Loucy (cell line): Measurements from ENCODE around the gene PDXK.

Experiments
- H2AFZ ChIP-seq: fragments of 200-600 bp; sonication (generic); 2 replicates; pipeline ENCODE4 v1.6.0; 2016; ENCODE audit warnings: antibody characterized with exemption, mild to moderate bottlenecking, low read length, moderate library complexity
- H3F3A ChIP-seq: fragments of 200-600 bp; 2 replicates; pipeline ENCODE4 v1.6.0; 2016; ENCODE audit warnings: antibody characterized with exemption, low read depth, mild to moderate bottlenecking
- H3K27me3 ChIP-seq: fragments of 200-600 bp; sonication (generic); 2 replicates; pipeline ENCODE4 v1.6.1; 2014; ENCODE audit warnings: low read length, mild to moderate bottlenecking; ENCODE audit not compliant: insufficient read depth, poor library complexity, severe bottlenecking
- H3K36me3 ChIP-seq: fragments of 200-600 bp; sonication (generic); 2 replicates; pipeline ENCODE4 v1.6.1; 2016; ENCODE audit warnings: low read length; ENCODE audit not compliant: insufficient read depth
- H3K4me1 ChIP-seq: fragments of 200-600 bp; sonication (generic); 2 replicates; pipeline ENCODE4 v1.5.1; 2014; ENCODE audit warnings: low read length, mild to moderate bottlenecking; ENCODE audit not compliant: insufficient read depth, poor library complexity, severe bottlenecking
- H3K4me2 ChIP-seq: fragments of 200-600 bp; sonication (generic); 2 replicates; pipeline ENCODE4 v1.6.0; 2014; ENCODE audit warnings: antibody characterized with exemption, low read length, low read depth, mild to moderate bottlenecking; ENCODE audit not compliant: poor library complexity, severe bottlenecking
- H3K4me3 ChIP-seq: fragments of 200-600 bp; sonication (generic); 2 replicates; pipeline ENCODE4 v1.5.1; 2014; ENCODE audit warnings: low read length, mild to moderate bottlenecking, mixed read lengths; ENCODE audit not compliant: poor library complexity, severe bottlenecking
- H3K79me2 ChIP-seq: fragments of 200-600 bp; sonication (generic); 2 replicates; pipeline ENCODE4 v1.6.1; 2014; ENCODE audit warnings: low read length; ENCODE audit not compliant: insufficient read depth
- H3K9ac ChIP-seq: fragments of 200-600 bp; sonication (generic); 2 replicates; pipeline ENCODE4 v1.6.0; 2014; ENCODE audit warnings: mild to moderate bottlenecking, low read depth, low read length, moderate library complexity; ENCODE audit not compliant: poor library complexity, severe bottlenecking
- H3K9me2 ChIP-seq: fragments of 200-600 bp; sonication (generic); replicated peaks from 2 replicates; pipeline ENCODE4 v1.6.1; 2016; ENCODE audit warnings: low read depth, low read length, mixed read lengths
- H3K9me3 ChIP-seq: fragments of 200-600 bp; sonication (generic); 2 replicates; pipeline ENCODE4 v1.6.1; 2014; ENCODE audit warnings: mild to moderate bottlenecking, antibody characterized with exemption, low read length, low read depth; ENCODE audit not compliant: insufficient read depth
- H4K20me1 ChIP-seq: fragments of 200-600 bp; sonication (generic); 2 replicates; pipeline ENCODE4 v1.6.0; 2014; ENCODE audit warnings: antibody characterized with exemption, low read length, mild to moderate bottlenecking; ENCODE audit not compliant: insufficient read depth, poor library complexity, severe bottlenecking
- EZH2phosphoT487 ChIP-seq: fragments of 200-600 bp; IDR thresholded peaks from 2 replicates; pipeline ENCODE4 v1.6.1; 2018; ENCODE audit warnings: antibody characterized with exemption, mild to moderate bottlenecking, moderate library complexity, borderline replicate concordance
- TF ChIP-seq, protein P1 (sequence below): fragments of 200-600 bp; sonication (generic); conservative IDR thresholded peaks from 2 replicates; pipeline ENCODE4 v1.5.1; 2014; ENCODE audit warnings: mild to moderate bottlenecking, antibody characterized with exemption, low read length

PDXK gene

DNA sequence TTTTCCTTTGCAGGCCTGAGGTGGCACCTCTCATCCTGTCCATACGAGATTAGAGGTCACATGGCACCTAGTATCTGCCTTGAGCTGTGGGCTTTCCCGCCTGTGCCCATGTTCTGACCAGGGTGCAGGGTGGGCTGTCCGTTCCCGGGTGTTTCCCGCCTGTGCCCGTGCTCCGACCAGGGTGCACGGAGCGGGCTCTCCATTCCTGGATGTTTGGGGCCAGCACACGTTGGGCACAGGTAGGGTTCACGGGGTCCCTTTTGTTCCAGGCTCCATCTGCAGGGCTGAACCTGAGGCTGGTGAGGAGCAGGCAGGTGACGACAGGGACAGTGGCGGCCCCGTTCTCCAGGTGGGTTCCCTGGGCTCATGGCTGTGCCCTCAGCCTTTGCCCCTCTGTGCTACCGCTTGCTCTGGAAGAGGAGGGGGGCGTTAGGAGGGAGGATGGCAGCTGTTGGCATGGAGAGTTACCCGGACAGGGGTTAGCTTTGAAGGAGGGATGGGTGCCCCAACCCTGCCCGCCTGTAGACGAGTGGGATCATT is 80.4 kb downstream of the PDXK start:
- Histone ChIP-seq H3K79me2 (peaks cover 6% of the 10 kb centered on the region; the same call in 1 of the 2 replicates), H3K9me2 (no peaks in the 10 kb centered on the region), H3K36me3 (peaks cover 91% of the 10 kb centered on the region; the same call in 1 of the 2 replicates), H3K27me3 (no peaks in the 10 kb centered on the region), H3K4me3 (no peak overlapping the region), H3K9me3 (no peaks in the 10 kb centered on the region), H3K9ac (no peak overlapping the region), H2AFZ (no peak overlapping the region), H3F3A (no peaks in the 10 kb centered on the region), H4K20me1 (no peaks in the 10 kb centered on the region), H3K4me1 (no peaks in the 10 kb centered on the region), H3K4me2 (no peak overlapping the region)
- no peak for TF ChIP-seq EZH2phosphoT487
- TF ChIP-seq, protein P1, sequence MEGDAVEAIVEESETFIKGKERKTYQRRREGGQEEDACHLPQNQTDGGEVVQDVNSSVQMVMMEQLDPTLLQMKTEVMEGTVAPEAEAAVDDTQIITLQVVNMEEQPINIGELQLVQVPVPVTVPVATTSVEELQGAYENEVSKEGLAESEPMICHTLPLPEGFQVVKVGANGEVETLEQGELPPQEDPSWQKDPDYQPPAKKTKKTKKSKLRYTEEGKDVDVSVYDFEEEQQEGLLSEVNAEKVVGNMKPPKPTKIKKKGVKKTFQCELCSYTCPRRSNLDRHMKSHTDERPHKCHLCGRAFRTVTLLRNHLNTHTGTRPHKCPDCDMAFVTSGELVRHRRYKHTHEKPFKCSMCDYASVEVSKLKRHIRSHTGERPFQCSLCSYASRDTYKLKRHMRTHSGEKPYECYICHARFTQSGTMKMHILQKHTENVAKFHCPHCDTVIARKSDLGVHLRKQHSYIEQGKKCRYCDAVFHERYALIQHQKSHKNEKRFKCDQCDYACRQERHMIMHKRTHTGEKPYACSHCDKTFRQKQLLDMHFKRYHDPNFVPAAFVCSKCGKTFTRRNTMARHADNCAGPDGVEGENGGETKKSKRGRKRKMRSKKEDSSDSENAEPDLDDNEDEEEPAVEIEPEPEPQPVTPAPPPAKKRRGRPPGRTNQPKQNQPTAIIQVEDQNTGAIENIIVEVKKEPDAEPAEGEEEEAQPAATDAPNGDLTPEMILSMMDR, result no peak

DNA sequence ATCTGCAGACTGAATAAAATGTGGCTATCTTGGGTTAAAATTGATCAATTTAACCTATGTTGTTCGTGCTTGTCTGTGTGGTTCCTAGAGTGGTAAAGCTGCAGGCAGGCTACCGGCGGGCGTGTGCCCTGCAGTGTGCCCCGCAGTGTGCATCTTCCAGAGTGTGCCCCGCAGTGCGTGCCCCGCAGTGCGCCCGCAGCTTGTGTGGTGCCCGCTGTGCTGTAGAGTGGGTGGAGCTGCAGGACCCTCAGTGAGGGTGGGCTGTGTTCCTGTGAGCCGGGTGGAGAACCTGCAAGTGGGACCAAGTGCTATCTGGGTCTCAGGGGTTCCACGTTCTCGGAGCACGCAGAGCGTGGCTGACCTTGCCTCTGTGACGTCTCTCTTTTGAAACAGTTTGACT is 81.2 kb downstream of the PDXK start:
- H3K4me1 ChIP-seq, result no peaks in the 10 kb centered on the region
- H2AFZ ChIP-seq, result no peak overlapping the region
- no peaks in the 10 kb centered on the region for H3K27me3 ChIP-seq
- H3K9ac ChIP-seq, result no peak overlapping the region
- peaks cover under 1% of the 10 kb centered on the region; the same call in 1 of the 2 replicates for H3K79me2 ChIP-seq
- H3K36me3 ChIP-seq, result peaks cover 87% of the 10 kb centered on the region; the same call in 1 of the 2 replicates
- H3K4me3 ChIP-seq, result no peak overlapping the region
- no peaks in the 10 kb centered on the region for H3K9me2 ChIP-seq
- H3K4me2 ChIP-seq, result no peak overlapping the region
- TF ChIP-seq, protein P1, result no peak
- no peak for TF ChIP-seq EZH2phosphoT487
- no peaks in the 10 kb centered on the region for H4K20me1 ChIP-seq
- no peaks in the 10 kb centered on the region for H3F3A ChIP-seq
- no peaks in the 10 kb centered on the region for H3K9me3 ChIP-seq

DNA sequence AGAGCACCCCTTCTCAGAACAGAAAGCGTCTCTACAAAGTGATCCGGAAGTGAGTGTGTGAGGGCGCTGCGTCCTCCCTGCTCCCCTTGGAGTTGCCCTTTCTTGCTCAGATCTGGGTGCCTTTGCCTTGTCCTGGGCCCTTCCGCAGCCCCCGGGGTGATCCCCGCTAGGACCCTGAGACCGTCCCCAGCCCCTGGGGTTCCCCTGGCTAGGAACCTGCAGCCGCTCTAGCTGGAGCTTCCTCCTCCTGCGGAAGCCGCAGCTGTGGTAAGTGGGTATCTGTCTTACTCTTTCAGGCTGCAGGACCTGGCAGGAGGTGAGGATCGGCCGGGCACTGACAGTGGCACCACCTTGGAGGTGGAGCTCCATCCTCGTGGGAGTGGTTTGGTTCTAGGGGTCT is 81.6 kb downstream of the PDXK start:
- Histone ChIP-seq H3K9me3 (no peaks in the 10 kb centered on the region), H3K36me3 (peaks cover 82% of the 10 kb centered on the region; the same call in 1 of the 2 replicates), H3K9ac (no peak overlapping the region), H4K20me1 (no peaks in the 10 kb centered on the region), H3K79me2 (no peaks in the 10 kb centered on the region; the same call in 1 of the 2 replicates), H3F3A (no peaks in the 10 kb centered on the region), H3K4me3 (no peak overlapping the region), H3K9me2 (no peaks in the 10 kb centered on the region), H3K27me3 (no peaks in the 10 kb centered on the region), H3K4me2 (no peak overlapping the region), H3K4me1 (no peaks in the 10 kb centered on the region), H2AFZ (no peak overlapping the region)
- TF ChIP-seq, protein P1, result no peak
- TF ChIP-seq EZH2phosphoT487, result no peak
